Midbrain (tissue), 1 donor: ENCODE results near the gene RER1.

Experiments used
- DNase-seq: peaks from one replicate; lab custom pipeline; 2025; lab: John Stamatoyannopoulos, UW

Gene RER1

DNA sequence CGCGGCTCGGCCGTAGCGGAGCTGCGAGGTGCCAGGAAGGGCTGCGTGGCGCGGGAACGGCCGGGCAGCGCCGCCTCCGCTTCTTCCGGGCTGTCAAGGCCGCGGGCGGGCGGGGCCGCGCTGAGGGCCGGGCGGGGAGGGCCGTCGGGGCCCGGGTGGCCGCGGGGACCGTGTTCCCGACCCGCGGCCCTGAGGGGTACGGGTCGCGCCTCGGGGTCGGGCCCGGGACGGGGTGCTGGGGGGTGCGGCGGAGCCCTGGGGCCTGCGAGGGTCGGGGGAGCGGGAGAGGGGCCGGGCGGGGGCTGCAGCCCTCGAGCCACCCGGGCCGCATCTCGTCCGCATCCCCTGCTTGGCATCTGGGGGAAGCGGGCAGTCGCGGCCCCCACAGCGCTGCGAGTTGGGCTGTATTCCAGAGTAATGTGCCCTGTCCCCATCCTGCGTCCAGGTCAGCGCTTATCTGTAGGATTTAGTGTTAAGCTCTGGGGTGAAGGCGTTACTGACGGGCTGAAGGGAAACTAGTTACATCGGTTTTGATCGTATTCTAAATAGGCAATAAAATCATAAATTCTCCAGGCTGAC is 379 bp downstream of the RER1 start:
- DNase-seq: no peak

DNA sequence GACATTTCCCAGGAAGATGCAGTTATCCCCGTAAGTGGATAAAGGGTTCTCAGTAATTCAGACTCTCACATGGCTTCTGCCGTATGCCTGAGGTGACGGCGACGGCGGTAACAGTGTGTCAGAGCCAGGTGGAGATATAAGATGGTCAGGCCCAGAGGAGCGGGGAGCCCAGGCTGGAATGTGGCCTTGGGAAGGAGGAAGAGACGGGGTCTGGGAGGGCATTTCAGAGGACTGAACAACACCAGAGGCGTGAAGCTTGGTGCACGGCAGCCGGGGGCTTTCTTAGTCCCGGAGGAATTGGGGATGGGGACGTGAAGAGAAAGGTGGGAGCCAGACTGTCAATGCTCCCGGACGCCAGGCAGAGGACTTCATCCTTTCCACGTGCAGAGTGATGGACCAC is 1.0 kb downstream of the RER1 start:
- no peak for DNase-seq

DNA sequence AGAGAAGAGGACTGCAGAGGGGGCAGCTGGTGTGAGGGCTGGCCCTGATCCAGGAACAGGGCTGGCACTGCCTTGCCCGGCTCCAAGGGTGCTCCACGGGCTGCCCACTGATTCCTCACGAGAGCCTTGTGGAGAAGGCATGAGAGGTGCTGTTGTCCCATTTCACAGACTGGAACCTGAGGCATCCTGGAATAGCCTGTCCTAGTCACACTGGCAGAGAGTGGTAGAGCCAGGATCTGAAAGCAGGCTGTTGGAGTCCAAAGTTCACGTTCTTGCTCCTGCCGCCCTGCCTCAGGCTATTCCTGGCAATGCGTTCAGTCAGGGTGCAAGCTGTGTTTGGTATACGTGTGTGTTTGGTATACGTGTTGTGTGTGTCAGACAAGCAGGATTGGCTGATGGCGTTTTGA is 1.8 kb downstream of the RER1 start:
- DNase-seq: no peak

DNA sequence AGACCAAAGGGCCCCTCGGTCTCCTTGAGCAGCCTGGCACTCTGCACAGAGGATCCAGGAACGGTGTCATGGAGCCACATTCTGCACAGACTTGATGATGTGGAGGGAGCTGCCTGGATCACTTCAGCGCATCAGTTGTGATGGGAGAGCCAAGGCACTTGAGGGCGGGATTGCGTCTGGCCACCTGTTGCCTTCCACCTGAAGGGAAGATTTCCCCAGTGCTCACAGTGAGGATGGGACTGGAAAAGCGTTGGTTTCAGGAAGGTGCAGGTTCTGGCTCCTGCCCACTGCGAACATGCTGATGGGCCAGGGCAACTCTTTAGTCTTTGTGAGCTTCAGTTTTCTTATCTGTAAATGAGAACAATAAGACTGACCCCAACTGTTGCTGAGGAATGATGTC is 2.6 kb downstream of the RER1 start:
- no peak for DNase-seq

DNA sequence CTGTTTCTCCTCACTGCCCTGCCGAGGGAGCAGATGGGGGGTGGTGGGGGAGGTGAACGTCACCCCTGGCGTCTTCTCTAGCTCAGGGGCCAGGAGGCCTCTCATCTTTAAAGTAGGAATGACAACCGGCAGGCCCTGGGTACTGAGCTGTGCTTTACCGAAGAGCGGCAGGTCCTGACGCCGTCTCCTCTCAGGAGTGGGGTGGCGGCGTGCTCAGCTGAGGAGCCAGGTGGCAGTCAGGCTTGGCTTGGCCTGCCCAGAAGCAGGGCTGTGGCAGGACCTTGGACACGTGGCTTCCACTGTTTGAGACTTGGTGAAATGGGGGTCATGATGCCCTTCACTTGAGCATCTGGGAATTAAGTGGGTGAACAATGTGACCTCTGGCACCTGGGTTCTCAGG is 3.1 kb downstream of the RER1 start:
- no peak for DNase-seq

DNA sequence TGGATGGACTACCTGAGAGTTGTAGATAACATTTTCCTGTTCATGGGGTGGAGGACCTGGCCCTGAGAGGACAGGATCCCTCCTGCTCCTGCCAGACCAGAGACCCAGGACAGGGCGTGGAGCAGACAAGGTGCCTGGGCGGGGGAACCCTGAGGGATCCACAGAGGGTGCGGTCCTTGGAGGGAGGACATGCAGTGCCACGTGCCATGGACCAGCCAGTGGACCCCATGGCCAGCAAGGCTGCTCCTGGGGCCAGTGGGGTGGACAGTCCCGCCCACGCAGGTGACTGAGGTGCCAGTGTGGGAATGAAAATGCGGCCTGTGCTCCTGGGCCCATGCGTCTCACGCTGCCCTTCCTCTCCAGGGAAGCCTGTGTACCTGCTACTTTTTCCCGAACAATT is 3.6 kb downstream of the RER1 start:
- DNase-seq: no peak

DNA sequence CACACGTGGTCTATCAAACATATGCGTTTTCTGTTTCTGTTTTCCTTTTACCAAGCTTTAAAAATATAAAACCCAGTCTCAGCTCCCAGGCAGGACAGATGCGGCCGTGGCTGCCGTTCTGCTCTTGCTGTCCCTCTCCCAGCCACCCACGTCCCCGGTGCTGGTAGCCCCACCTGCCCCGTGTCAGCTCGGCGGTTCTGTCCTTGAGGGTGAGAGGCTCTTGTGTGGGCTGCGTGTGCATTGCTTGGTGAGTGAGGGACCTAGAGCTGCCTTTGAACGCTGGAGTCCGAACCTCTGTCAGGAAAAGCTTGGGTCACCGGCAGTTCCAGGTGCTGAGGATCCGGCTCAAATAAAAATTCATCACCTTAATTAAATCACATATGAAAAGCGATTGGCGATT is 4.4 kb downstream of the RER1 start:
- DNase-seq: no peak

DNA sequence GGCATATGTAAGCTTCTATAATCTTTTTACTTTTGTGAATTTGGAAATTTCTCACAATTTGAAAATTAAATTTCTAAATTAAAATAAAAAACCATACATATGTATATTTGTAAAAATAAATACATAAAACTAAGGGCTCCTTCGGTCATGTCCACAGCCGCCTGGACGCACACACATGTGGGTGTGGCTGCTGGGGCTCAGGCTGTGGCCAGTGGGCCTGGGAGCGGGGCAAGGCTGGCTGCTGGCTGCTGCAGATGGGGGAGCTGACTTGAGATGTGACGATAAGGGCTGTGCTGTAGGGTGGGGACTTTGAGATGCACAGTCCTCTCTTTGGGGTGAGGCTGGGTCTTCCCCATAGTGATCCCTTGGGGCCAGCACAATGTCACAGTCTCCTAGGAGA is 4.8 kb downstream of the RER1 start:
- DNase-seq: no peak

DNA sequence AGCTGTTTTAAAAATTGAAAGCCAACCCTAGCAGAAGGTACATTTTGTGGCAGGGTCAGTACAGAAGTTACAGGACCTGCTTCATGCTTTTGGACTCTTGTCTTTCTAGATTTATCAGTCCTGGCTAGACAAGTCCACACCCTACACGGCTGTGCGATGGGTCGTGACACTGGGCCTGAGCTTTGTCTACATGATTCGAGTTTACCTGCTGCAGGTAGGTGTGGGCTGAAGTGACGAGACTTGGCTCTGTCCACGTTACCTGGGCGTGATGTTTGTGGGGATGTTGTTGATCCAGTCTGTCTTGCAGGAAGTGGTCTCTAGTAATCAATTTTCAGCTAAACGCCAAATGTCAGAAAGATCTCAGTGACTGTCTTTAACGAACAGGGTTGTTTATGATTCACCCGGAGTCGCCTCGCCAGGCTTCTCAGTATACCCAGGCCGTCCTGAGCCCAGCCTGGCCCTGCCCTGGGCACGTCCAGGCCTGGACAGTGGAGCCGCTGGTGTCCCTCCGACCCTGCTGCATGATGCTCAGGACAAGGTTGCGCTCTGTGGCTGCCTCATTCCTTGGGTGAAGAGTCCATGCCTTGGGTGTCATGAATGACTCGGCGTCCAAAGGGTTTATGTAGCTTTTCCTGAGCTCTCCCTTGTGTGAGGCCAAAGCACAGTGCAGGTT is 5.5 kb downstream of the RER1 start:
- no peak for DNase-seq

DNA sequence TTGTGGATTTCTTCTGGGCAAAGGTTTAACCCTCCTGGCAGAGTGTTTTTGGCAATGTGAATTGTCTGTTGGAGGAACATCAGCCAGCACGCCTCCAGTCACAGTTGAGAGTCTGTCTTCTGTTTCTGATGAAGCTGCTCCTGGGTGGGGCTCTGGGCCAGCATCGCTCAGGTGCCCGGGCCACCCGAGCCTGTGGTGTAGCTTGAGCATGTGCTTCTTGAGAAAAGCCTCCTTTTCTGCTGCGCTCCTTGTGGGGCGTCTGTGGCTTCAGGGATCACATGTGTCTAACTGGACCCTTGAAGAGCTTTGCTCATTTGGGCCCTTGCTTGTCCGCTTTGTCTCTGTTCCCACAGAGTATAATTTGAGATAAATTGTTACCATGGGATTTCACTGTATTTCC is 7.2 kb downstream of the RER1 start:
- no peak for DNase-seq

DNA sequence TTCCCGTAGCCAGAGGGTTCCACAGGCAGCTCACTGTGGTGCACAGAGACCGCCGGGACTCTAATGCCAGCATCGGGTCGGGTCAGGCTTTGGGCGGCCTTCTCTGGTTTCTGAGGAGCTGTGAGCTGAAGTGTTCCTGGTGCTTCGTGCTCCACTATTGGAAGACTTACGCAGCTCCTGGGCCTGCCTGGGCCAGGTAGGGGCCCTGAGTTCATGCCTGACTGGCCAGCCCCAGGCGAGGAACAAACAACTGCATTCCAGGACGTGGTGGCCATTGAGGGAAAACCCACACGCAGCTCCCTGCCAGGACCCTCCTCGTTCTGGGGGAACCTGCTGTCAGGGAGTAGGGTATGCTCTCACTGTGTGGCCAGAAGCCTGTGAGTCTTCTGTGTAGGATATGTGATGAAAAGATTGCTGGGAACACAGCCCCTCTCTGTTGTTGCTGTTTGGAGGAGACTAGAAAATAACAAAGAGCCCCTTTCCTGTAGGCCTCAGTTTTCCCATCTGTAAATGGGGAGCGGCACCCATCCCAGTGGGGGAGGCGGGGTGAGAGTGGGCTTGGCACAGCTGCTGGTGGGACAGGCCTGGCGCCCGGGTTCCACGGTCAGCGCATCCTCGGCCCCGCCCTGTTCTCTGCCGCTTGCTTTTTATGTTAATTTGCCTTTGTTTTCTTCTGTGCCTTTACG is 8.4 kb downstream of the RER1 start:
- DNase-seq: no peak

DNA sequence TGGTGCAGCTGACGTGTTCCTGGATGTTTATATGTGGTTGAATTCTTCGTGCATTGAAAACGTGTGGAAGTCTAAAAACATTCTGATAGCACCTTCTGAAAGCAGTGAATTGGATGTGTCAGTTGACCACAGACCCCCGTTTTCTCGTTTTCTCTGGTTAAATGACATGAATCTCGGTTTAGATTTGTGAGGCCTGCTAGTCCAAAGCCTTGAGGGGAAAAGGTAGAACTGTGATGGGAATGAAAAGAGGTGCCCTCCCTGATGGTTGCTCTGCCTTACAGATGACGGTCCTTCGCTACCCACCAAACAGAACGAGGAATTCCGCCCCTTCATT is 8.9 kb downstream of the RER1 start:
- no peak for DNase-seq

DNA sequence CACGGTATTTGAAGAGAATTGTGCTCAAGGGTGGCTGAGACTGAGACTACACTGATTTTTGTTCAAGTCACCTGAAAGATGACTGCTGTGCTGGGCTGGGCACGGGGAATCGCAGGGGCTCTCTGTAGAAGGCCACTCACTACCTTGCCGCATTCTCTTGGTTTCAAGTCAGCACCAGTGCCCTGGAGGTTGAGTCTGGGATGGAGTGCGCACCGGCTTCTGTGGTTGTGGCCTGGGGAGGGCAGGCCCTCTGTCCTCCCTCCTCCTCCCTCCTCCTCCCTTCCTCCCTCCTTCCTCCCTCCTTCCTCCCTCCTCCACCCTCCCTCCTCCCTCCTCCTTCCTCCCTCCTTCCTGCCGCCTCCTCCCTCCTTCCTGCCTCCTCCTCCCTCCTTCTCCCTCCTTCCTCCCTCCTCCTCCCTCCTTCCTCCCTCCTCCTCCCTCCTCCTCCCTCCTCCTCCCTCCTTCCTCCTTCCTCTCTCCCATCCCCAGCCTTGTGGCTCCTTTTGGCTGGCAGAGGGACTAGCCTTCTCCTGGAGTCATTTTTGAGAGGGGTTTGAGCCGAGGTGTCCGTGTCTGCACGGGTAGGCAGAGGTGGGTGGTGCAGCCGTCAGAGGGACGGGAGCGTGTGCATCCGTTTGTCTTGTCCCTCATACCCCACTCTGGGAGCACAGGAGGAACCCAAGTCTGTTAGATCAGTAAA is 9.5 kb downstream of the RER1 start:
- no peak for DNase-seq

DNA sequence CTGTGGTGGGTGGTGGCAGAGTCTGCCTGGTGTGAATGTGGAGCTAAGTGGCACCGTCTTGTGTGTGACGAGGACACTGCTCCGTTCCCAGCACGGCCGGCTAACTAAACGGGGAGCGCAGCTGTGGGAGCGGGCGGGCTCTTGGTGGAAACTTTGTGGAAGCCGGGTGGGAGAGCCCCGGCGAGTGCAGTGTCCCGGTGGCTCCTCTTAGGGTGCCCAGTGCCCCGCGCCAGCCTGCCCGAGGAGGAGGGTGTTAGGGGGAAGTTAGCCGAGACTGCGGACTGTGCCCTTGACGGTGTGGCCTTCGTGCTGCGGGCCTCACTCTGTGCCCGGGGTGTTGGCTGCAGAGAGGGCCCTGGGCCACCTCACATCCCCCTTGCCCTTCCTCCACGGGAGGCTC is 10.8 kb downstream of the RER1 start:
- no peak for DNase-seq

DNA sequence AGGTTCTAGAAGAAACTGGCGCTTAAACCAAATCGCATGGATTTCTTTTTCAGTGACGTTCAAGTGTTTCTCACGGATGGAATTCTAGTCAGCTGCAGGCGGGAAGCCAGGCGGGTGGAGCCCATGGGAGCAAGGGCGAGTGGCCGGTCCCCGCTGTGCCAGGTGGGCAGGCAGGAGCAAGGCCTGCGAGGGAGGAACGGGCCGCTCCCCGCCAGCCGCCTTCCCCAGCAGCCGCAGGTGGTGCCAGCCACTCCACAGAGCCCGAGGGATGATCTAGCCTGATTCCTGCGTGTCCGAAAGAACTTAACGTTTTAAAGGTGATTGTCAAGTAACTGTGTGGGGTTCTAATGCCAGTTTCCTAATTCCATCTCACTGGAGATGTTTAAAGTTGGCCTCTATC is 11.6 kb downstream of the RER1 start:
- no peak for DNase-seq

DNA sequence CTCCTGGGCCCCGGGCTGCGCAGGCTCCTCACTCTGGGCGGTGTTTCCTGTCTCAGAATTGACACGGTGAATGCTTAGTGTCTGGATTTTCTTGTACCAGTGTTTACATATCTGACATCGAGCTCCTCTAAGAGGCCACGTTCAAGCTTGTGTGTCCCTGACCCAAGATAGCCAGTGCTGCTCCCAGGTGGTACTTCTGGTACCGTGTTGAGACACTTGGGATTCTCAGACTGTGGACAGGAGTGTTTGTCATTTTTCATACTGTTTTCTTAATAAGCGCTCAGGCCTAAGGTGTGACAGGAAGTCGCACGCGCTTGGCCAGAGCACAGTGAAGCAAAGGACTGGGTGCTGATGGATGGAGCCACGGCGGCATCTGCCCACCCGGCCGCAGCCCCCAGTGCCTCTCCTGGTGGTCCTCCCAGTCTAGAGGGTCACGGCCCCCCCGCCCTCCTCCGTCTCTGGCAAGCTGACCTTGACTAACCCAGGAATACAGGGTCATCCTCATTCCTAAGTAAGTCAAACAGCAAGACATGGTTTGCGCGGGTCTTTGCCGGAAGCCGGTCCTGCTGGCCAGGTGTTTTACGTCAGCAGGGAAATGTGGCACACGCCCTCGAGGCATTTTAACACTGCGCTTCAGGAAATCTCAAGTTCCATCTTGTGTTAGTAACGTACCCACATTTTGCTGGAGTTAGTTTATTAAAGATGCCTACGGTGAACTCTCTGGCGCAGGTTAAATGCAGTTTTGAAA is 12.7 kb downstream of the RER1 start:
- DNase-seq: no peak

DNA sequence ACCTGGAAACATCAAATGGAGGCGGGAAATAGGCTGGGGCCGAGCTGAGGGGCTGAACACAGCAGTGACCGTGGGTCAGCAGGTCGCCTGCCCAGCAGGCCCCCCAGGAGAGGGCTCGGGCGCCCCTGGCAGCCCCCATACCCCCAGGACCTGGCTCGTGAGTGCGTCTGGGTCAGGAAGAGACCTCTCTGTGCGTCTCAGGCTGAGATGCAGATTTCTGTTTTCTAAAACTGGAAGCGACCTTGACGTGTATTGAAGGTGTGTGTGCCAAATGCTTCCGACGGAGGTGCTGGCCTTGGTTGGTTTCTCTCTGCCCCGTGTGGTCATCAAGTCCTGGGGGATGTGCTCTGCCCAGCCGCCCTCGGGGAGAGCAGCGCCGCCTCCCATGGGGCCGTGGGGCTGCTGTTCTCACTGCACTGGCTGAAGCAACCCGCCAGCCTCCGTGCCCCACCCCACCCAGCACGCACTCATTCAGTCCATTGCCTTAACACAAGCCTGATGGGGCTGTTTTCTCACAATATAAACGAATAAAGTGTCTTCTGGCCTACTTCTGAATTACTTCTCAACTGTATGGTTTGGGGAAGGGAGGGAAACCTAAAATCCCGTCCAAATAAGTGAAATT is 13.4 kb downstream of the RER1 start:
- DNase-seq: no peak

DNA sequence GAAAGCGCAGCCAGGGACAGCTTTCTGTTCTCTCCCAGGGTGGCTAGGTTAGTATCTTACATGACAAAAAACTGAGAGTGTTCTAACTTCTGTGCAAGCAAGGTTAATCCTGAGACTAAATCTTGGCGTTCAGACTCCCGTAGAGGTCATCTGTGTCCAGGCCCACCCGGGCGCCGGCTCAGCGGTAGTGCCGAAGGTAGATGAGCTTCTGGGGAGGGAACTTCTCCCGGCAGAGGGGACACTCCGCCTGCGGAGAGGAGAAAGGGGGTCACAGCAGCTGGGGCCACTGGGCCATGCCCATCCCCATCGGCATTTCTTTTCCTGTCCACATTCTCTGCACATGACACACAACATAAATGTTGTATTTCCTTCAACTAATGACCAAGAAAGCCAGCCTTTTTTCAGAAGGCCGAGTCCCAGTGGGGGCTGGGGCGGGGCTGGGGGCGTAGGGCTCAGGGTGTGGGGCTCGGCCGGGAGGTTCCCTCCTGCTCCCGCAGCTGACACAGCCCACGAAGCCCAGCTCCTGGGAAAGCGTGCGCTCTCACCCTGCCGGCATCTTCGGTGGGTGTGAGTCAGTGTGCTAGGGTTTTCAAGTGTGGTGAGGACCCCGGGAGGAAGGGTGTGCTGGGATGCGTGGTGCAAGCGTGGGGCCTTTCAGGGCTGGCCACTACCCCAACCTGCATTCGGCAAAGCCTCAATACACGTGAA is 14.1 kb downstream of the RER1 start:
- DNase-seq: no peak

DNA sequence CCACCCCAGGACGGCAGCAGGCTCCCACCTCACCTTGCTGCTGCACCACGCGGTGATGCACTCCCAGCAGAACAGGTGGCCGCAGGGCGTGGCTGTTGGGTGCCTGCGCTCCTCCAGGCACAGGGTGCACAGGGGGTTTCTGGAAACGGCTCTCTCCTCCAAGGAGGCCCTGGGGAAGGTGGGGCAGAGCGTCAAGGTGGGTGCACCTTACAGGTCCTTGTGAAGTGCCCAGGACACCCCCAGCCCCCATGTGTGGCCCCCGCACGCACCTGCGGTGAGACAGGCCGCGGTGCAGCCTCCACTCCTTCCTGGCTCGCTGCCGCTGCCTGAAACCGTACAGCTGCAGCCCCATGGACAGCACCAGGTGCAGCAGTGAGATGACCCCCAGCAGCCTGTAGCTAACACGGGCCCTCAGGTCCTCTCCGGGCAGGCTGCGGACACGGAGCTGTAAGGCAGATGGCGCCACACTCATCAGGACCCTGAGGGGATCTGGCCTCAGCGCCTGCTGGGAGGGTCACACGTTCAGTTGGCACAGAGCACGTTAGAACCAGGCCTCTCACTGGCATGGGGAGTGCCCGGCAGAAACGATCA is 14.9 kb downstream of the RER1 start:
- no peak for DNase-seq

DNA sequence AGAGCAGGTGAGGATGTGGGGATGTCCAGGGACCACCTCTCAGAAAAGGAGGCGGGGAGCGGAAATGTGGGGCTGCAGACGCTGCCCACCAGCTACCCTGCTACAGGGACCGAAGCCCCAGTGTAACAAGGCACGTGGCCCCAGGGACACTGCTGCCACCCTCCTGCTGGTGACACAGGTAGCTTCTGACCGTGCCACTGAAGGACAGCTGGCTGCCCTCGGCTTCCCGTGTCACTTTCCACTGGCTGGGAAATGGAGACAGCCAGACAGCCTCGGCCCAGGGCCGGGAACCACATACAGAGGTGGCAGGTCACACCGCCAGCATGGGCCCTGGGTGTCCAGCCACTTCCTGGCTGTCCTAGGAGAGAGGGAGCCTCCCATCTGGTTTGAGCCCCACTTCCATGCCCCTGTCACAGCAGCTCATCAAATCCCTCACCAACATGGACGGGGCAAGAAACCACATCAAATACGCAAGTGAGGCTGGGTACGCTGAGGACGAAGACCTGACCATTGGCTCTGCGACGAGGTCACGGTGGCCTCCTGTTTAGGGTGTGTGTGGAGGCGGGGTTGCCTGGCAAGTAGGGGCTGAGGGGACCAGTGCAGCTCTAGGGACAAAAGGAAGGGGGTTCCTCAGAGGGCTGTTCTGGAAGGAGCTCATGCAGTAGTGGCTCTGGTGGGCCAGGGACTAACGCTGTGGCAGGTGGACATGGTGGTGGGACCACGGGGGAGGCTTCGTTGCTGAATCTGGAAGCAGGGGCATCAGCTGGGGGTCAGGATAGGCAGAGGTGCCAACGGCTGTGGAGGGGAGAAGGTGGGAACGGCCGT is 15.7 kb downstream of the RER1 start:
- DNase-seq: no peak
